ENCODE results near the gene DLGAP1. TPM values are rescaled to one million over a fixed set of nuclear protein-coding genes. Genes with fewer than 3 reads are reported as not detected.
A peak's percentile ranks its signal among the peaks of the same experiment; 100 is the strongest.

DLGAP1 gene
- total and polyA plus RNA-seq, 2 experiments from 2014 or later: 0.13 to 0.22 TPM

GRCh38 chr18:3498698-3499471, 956.2 kb downstream of the DLGAP1 start:
- Histone ChIP-seq H3F3A (ENCODE audit: insufficient read depth) (no peaks in the 10 kb centered on the region), H3K4me3 (peak overlapping the region; percentile 60), H3K27me3 (replicated peaks; ENCODE audit: insufficient read depth) (no peaks in the 10 kb centered on the region), H2AFZ (peak overlapping the region; percentile 73), H3K9me3 (ENCODE audit: low read depth) (no peaks in the 10 kb centered on the region), H3K36me3 (ENCODE audit: low read depth) (no peaks in the 10 kb centered on the region), H3K4me1 (ENCODE audit: insufficient read depth) (no peaks in the 10 kb centered on the region), H4K20me1 (ENCODE audit: insufficient read depth) (no peaks in the 10 kb centered on the region), H3K27ac (no peak overlapping the region), H3K9me2 (ENCODE audit: insufficient read depth) (no peaks in the 10 kb centered on the region), H3K79me2 (ENCODE audit: insufficient read depth) (no peaks in the 10 kb centered on the region), H3K4me2 (ENCODE audit: unreplicated experiment) (peak overlapping the region; percentile 55), H3K9ac (peak overlapping the region; percentile 20; the same call in 1 of the 2 replicates)
- no peak for TF ChIP-seq EZH2phosphoT487 (IDR thresholded peaks at IDR 0.05; ENCODE audit: insufficient read depth, low read depth)
- no peak for TF ChIP-seq EZH2 (IDR thresholded peaks at IDR 0.05; ENCODE audit: insufficient read depth, poor library complexity, severe bottlenecking)
- in situ Hi-C loops (cut with MboI): no loop called here
- WGBS, 2 experiments (ENCODE audit: low coverage in 1 of 2, low lambda C conversion rate in 2 of 2, missing lambda C conversion rate in 2 of 2): 20 to 26% methylated on average over 40 to 50 of the region's 58 CpGs
- DNase-seq: peak; percentile 66

DNA sequence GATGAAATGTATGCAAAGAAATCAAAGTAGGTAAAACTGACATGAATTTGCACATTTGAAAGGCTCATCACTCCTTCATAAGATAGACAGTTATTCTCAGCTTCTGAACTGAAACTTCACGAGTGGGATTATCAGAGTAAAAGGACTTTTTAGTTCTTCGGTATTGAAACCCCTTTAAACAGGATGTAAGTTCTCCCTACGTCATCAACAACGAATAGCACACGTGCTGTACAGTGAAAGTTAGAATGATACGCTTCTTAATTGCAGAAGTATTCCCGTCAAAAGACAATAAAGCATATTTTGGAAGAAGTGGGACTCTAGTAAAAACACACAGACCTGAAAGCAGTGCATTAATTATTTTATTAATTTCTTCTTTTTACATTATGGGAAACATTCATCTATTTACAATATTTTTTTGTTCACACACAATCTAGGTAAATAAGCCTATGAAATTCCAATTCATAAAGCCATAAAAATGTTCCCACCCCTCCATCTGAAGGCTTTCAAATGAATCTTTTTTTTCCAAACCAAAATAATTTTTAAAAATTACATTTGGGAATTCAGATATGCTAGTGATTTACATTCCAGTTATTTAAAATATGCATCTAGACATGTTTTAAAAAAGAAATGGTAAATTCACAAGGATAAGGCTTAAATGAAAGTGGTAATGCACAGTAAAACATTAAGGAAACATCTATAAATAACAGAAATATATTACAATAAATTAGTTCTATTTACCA, 959.2 kb downstream of the DLGAP1 start:
- Histone ChIP-seq H3K9me3 (ENCODE audit: low read depth) (no peaks in the 10 kb centered on the region), H3F3A (ENCODE audit: insufficient read depth) (no peaks in the 10 kb centered on the region), H3K79me2 (ENCODE audit: insufficient read depth) (no peaks in the 10 kb centered on the region), H3K36me3 (ENCODE audit: low read depth) (no peaks in the 10 kb centered on the region), H3K27ac (no peak overlapping the region), H3K4me3 (no peak overlapping the region), H3K9me2 (ENCODE audit: insufficient read depth) (no peaks in the 10 kb centered on the region), H4K20me1 (ENCODE audit: insufficient read depth) (no peaks in the 10 kb centered on the region), H3K9ac (no peak overlapping the region), H2AFZ (no peak overlapping the region), H3K4me2 (ENCODE audit: unreplicated experiment) (no peak overlapping the region), H3K4me1 (ENCODE audit: insufficient read depth) (no peaks in the 10 kb centered on the region), H3K27me3 (replicated peaks; ENCODE audit: insufficient read depth) (no peaks in the 10 kb centered on the region)
- TF ChIP-seq EZH2phosphoT487 (IDR thresholded peaks at IDR 0.05; ENCODE audit: insufficient read depth, low read depth) (no peak), EZH2 (IDR thresholded peaks at IDR 0.05; ENCODE audit: insufficient read depth, poor library complexity, severe bottlenecking) (no peak)
- no peak for DNase-seq
- in situ Hi-C loops (cut with MboI): no loop called here
- 93 to 95% methylated on average over 7 of the region's 7 CpGs for WGBS, 2 experiments (ENCODE audit: low coverage in 1 of 2, low lambda C conversion rate in 2 of 2, missing lambda C conversion rate in 2 of 2)

GRCh38 chr18:3494569-3494968, 960.5 kb downstream of the DLGAP1 start:
- in situ Hi-C loops (cut with MboI): no loop called here
- H3K36me3 ChIP-seq (ENCODE audit: low read depth): no peaks in the 10 kb centered on the region
- TF ChIP-seq EZH2phosphoT487 (IDR thresholded peaks at IDR 0.05; ENCODE audit: insufficient read depth, low read depth) (no peak), EZH2 (IDR thresholded peaks at IDR 0.05; ENCODE audit: insufficient read depth, poor library complexity, severe bottlenecking) (no peak)
- no peak overlapping the region for H3K9ac ChIP-seq
- H3K4me1 ChIP-seq (ENCODE audit: insufficient read depth): no peaks in the 10 kb centered on the region
- WGBS, 2 experiments (ENCODE audit: low coverage in 1 of 2, low lambda C conversion rate in 2 of 2, missing lambda C conversion rate in 2 of 2): 97% methylated on average over 5 of the region's 5 CpGs
- H3K27ac ChIP-seq: no peak overlapping the region
- H2AFZ ChIP-seq: no peak overlapping the region
- no peaks in the 10 kb centered on the region for H4K20me1 ChIP-seq (ENCODE audit: insufficient read depth)
- no peak overlapping the region for H3K4me2 ChIP-seq (ENCODE audit: unreplicated experiment)
- H3K79me2 ChIP-seq (ENCODE audit: insufficient read depth): no peaks in the 10 kb centered on the region
- H3K4me3 ChIP-seq: no peak overlapping the region
- DNase-seq: no peak
- H3K9me3 ChIP-seq (ENCODE audit: low read depth): no peaks in the 10 kb centered on the region
- no peaks in the 10 kb centered on the region for H3K9me2 ChIP-seq (ENCODE audit: insufficient read depth)
- H3F3A ChIP-seq (ENCODE audit: insufficient read depth): no peaks in the 10 kb centered on the region
- no peaks in the 10 kb centered on the region for H3K27me3 ChIP-seq (replicated peaks; ENCODE audit: insufficient read depth)

- DNase-seq: no peak
- Histone ChIP-seq H3K27ac (no peak overlapping the region), H3K36me3 (ENCODE audit: low read depth) (no peaks in the 10 kb centered on the region), H4K20me1 (ENCODE audit: insufficient read depth) (no peaks in the 10 kb centered on the region), H3K79me2 (ENCODE audit: insufficient read depth) (no peaks in the 10 kb centered on the region), H2AFZ (no peak overlapping the region), H3K4me3 (no peak overlapping the region), H3K9me2 (ENCODE audit: insufficient read depth) (no peaks in the 10 kb centered on the region), H3F3A (ENCODE audit: insufficient read depth) (no peaks in the 10 kb centered on the region), H3K27me3 (replicated peaks; ENCODE audit: insufficient read depth) (no peaks in the 10 kb centered on the region), H3K9ac (no peak overlapping the region), H3K4me2 (ENCODE audit: unreplicated experiment) (no peak overlapping the region), H3K9me3 (ENCODE audit: low read depth) (no peaks in the 10 kb centered on the region), H3K4me1 (ENCODE audit: insufficient read depth) (no peaks in the 10 kb centered on the region)
- in situ Hi-C loops (cut with MboI): no loop called here
- 93 to 94% methylated on average over 4 of the region's 4 CpGs for WGBS, 2 experiments (ENCODE audit: low coverage in 1 of 2, low lambda C conversion rate in 2 of 2, missing lambda C conversion rate in 2 of 2)
- TF ChIP-seq EZH2phosphoT487 (IDR thresholded peaks at IDR 0.05; ENCODE audit: insufficient read depth, low read depth) (no peak), EZH2 (IDR thresholded peaks at IDR 0.05; ENCODE audit: insufficient read depth, poor library complexity, severe bottlenecking) (no peak)
Measured at GRCh38 chr18:3494245-3494526, 960.9 kb downstream of the DLGAP1 start.
